GM06990 (cell line): ENCODE data around the gene IL1R1.

Source experiments
- DNase-seq: peaks from one replicate; pipeline ENCODE4 v3.0.0-alpha.2; 2011; ENCODE audit not compliant: insufficient read length; ENCODE audit errors: extremely low read depth
- H3K27me3 ChIP-seq: replicated peaks from 2 replicates; pipeline ENCODE4 v1.6.0; 2011; ENCODE audit warnings: low read length; ENCODE audit not compliant: control insufficient read depth, insufficient read depth
- H3K36me3 ChIP-seq: 2 replicates; pipeline ENCODE4 v1.5.1; 2011; ENCODE audit warnings: low read length; ENCODE audit not compliant: control insufficient read depth, insufficient read depth
- H3K4me3 ChIP-seq: replicated peaks from 2 replicates; pipeline ENCODE4 v1.5.1; 2011; ENCODE audit warnings: low read depth, mild to moderate bottlenecking, control low read depth, low read length
- CTCF ChIP-seq: IDR thresholded peaks from 2 replicates; pipeline ENCODE4 v1.5.1; 2011; ENCODE audit warnings: low read length, control low read depth, mild to moderate bottlenecking, inconsistent platforms; ENCODE audit not compliant: insufficient read depth, poor library complexity, severe bottlenecking

The IL1R1 gene

GRCh38 chr2:102159295-102159694 is 16.7 kb downstream of the IL1R1 start:
- H3K4me3 ChIP-seq: no peak overlapping the region
- no peaks in the 10 kb centered on the region for H3K36me3 ChIP-seq
- DNase-seq: no peak
- H3K27me3 ChIP-seq: no peaks in the 10 kb centered on the region
- TF ChIP-seq CTCF: no peak

GRCh38 chr2:102166189-102166845 is 23.8 kb downstream of the IL1R1 start:
- DNase-seq: no peak
- TF ChIP-seq CTCF: no peak
- Histone ChIP-seq H3K27me3 (no peaks in the 10 kb centered on the region), H3K36me3 (no peaks in the 10 kb centered on the region), H3K4me3 (no peak overlapping the region)

- no peak for TF ChIP-seq CTCF
- Histone ChIP-seq H3K4me3 (no peak overlapping the region), H3K36me3 (no peaks in the 10 kb centered on the region), H3K27me3 (no peaks in the 10 kb centered on the region)
- no peak for DNase-seq
Measured at GRCh38 chr2:102168026-102168771, 25.7 kb downstream of the IL1R1 start.

GRCh38 chr2:102171946-102172345 is 29.4 kb downstream of the IL1R1 start:
- Histone ChIP-seq H3K27me3 (no peaks in the 10 kb centered on the region), H3K4me3 (no peak overlapping the region), H3K36me3 (no peaks in the 10 kb centered on the region)
- TF ChIP-seq CTCF: no peak
- no peak for DNase-seq

GRCh38 chr2:102172745-102173144 is 30.2 kb downstream of the IL1R1 start:
- Histone ChIP-seq H3K27me3 (no peaks in the 10 kb centered on the region), H3K36me3 (no peaks in the 10 kb centered on the region), H3K4me3 (no peak overlapping the region)
- DNase-seq: no peak
- TF ChIP-seq CTCF: no peak
